ENCODE data around the gene PLD2. TPM values are rescaled to one million over a fixed set of nuclear protein-coding genes. Genes with fewer than 3 reads are reported as not detected.

PLD2 gene
- total and polyA plus RNA-seq, 9 of the 15 experiments (the other 6 are each of a cell fraction or from before 2014, with no cell fraction given): 0.20 to 7.5 (median 3.3) TPM

DNA sequence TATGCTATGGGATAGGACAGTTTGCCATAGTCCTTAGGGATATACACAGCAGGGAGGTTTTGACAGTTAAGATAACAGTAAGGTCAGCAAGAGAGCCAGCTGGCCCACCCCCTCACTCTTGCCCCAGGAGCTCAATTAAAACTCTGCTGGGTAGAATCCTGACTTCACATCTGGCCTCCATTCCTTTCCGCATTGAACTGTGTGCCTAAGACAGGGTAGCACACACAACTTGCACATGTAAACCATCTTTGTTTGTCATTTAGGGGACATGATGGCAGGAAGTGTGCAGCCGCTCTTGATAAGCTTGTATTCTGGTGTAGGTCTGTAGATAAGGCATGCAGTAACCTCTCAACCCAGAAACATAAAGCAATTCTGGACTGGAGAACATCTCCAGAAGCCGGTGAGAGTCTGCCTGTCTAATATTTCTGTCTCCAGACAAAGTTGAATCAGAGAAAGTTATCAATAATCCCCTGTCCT, 31.4 kb downstream of the PLD2 start (continued):
- TF ChIP-seq, protein P1, sequence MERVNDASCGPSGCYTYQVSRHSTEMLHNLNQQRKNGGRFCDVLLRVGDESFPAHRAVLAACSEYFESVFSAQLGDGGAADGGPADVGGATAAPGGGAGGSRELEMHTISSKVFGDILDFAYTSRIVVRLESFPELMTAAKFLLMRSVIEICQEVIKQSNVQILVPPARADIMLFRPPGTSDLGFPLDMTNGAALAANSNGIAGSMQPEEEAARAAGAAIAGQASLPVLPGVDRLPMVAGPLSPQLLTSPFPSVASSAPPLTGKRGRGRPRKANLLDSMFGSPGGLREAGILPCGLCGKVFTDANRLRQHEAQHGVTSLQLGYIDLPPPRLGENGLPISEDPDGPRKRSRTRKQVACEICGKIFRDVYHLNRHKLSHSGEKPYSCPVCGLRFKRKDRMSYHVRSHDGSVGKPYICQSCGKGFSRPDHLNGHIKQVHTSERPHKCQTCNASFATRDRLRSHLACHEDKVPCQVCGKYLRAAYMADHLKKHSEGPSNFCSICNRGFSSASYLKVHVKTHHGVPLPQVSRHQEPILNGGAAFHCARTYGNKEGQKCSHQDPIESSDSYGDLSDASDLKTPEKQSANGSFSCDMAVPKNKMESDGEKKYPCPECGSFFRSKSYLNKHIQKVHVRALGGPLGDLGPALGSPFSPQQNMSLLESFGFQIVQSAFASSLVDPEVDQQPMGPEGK (CRISPR knock-in tag; IDR thresholded peaks at IDR 0.05; ENCODE audit: borderline replicate concordance): no peak
- peak in 1 of 2 experiments; percentile 90; a peak in 1 of 4 replicates for TF ChIP-seq ARNT (IDR thresholded peaks at IDR 0.05)
- TF ChIP-seq HDAC2 (IDR thresholded peaks at IDR 0.05): no peak
- TF ChIP-seq YY1 (IDR thresholded peaks at IDR 0.05; ENCODE audit: borderline replicate concordance in 1 of 3, control insufficient read depth in 1 of 3, extremely low read depth in 1 of 3, insufficient read depth in 3 of 3, insufficient read length in 1 of 3, insufficient replicate concordance in 2 of 3, low read depth in 1 of 3, low read length in 2 of 3): peak in 1 of 3 experiments; percentile 43
- TF ChIP-seq FOXM1 (IDR thresholded peaks at IDR 0.05; ENCODE audit: low read depth): 0 out of 2 replicates have a peak, but pooled peaks have one; percentile 33
- TF ChIP-seq FOXM1 (CRISPR knock-in tag; IDR thresholded peaks at IDR 0.05; ENCODE audit: low read depth): no peak
- TF ChIP-seq STAT5B (CRISPR knock-in tag; IDR thresholded peaks at IDR 0.05): no peak
- peak; percentile 72 for TF ChIP-seq NCOR1 (IDR thresholded peaks at IDR 0.05)
- TF ChIP-seq, protein P2, sequence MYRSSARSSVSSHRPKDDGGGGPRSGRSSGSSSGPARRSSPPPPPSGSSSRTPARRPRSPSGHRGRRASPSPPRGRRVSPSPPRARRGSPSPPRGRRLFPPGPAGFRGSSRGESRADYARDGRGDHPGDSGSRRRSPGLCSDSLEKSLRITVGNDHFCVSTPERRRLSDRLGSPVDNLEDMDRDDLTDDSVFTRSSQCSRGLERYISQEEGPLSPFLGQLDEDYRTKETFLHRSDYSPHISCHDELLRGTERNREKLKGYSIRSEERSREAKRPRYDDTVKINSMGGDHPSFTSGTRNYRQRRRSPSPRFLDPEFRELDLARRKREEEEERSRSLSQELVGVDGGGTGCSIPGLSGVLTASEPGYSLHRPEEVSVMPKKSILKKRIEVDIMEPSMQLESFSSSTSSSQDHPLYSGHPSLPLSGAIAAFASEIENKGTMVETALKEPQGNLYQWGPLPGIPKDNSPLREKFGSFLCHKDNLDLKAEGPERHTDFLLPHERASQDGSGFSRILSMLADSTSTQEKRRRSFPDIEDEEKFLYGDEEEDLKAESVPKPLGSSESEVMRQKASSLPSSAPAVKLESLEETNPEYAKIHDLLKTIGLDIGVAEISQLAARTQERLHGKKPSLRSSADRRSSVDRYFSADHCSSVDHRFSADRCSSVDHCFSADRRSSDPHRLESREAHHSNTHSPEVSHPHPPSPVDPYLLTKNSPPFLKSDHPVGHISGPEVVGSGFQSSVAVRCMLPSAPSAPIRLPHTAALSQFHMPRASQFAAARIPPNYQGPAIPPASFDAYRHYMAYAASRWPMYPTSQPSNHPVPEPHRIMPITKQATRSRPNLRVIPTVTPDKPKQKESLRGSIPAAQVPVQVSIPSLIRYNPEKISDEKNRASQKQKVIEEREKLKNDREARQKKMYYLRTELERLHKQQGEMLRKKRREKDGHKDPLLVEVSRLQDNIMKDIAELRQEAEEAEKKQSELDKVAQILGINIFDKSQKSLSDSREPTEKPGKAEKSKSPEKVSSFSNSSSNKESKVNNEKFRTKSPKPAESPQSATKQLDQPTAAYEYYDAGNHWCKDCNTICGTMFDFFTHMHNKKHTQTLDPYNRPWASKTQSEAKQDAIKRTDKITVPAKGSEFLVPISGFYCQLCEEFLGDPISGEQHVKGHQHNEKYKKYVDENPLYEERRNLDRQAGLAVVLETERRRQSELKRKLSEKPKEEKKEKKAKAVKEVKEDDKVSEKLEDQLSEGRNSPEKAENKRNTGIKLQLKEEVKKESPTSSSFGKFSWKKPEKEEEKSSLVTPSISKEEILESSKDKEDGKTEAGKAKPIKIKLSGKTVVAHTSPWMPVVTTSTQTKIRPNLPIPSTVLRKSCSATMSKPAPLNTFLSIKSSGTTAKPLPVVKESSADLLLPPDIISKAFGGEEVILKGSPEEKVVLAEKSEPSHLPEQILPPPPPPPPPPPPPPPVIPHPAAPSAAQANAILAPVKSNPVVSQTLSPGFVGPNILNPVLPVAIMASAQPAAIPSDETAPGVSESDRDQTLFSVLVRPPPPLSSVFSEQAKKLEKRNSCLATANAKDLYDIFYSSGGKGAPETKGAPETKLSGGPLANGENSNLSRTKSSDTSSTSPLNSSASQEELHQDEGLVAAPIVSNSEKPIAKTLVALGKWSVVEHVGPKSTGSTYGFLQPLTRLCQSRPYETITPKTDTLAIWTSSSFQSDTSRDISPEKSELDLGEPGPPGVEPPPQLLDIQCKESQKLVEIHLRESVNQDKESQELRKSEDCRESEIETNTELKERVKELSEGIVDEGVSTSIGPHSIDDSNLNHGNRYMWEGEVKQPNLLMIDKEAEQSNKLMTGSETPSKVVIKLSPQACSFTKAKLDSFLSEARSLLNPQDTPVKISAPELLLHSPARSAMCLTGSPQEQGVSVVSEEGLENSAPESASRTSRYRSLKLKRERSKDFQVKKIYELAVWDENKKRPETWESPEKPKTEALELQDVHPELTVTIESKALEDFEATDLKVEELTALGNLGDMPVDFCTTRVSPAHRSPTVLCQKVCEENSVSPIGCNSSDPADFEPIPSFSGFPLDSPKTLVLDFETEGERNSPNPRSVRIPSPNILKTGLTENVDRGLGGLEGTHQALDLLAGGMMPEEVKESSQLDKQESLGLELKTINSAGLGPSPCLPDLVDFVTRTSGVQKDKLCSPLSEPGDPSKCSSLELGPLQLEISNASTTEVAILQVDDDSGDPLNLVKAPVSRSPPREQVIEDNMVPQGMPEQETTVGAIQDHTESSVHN (IDR thresholded peaks at IDR 0.05; ENCODE audit: borderline replicate concordance in 1 of 2, low read depth in 1 of 2): no peak
- TF ChIP-seq, protein P3, sequence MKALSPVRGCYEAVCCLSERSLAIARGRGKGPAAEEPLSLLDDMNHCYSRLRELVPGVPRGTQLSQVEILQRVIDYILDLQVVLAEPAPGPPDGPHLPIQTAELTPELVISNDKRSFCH (CRISPR knock-in tag; IDR thresholded peaks at IDR 0.05): no peak
- TF ChIP-seq, protein P3 (tag; IDR thresholded peaks at IDR 0.05): 0 out of 2 replicates have a peak, but pooled peaks have one; percentile 26
- TF ChIP-seq, protein P4, sequence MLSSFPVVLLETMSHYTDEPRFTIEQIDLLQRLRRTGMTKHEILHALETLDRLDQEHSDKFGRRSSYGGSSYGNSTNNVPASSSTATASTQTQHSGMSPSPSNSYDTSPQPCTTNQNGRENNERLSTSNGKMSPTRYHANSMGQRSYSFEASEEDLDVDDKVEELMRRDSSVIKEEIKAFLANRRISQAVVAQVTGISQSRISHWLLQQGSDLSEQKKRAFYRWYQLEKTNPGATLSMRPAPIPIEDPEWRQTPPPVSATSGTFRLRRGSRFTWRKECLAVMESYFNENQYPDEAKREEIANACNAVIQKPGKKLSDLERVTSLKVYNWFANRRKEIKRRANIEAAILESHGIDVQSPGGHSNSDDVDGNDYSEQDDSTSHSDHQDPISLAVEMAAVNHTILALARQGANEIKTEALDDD (IDR thresholded peaks at IDR 0.05): peak; percentile 40; the same call in 1 of the 2 replicates
